GM18951 (cell line): Measurements from ENCODE around the gene PHLDA3.

Experiments used
- POLR2A ChIP-seq: IDR thresholded peaks from 4 replicates; pipeline ENCODE4 v1.6.1; 2011; ENCODE audit warnings: mild to moderate bottlenecking; ENCODE audit not compliant: insufficient read length, insufficient read depth; ENCODE audit errors: extremely low read depth
- in situ Hi-C: fragments of 300-500 bp; cut with MboI; formaldehyde crosslinking; loops from one replicate; pipeline ENCODE4 v1.12.0; 2022; ENCODE audit warnings: low sequenced_read_pairs, mixed read lengths, inconsistent platforms; ENCODE audit not compliant: unreplicated experiment

Gene PHLDA3

DNA sequence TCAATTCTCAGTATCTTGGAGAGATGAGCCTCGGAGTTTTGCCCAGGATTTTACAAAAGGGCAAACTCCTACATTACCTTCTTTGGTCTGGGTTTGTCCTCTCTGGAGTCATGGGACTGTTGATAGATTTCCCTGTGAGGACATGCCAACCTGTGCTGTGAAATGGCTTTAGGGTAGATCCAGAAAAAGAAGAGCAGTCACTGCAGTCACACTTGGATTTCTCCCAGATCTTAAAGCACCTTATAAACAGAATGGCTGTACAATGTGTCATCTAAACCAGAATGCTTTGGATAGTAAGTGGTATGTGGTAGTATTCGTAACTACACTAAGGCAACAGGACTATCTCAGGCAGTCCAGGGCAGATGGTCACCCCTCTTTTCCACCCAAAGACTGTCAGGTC, 39.8 kb upstream of the PHLDA3 start:
- in situ Hi-C loops = no loop called here
- no peak for TF ChIP-seq POLR2A

GRCh38 chr1:201507360-201507675, 38.3 kb upstream of the PHLDA3 start:
- TF ChIP-seq POLR2A = no peak
- in situ Hi-C loops = no loop called here

GRCh38 chr1:201506557-201507359, 37.8 kb upstream of the PHLDA3 start, which contains the start of gene CSRP1:
Gene CSRP1, minus strand, starts transcription at chr1:201507123. Its CDS starts 10,820 bp downstream, at chr1:201496303.
- peak; percentile 93 for TF ChIP-seq POLR2A
- in situ Hi-C loops = no loop called here

DNA sequence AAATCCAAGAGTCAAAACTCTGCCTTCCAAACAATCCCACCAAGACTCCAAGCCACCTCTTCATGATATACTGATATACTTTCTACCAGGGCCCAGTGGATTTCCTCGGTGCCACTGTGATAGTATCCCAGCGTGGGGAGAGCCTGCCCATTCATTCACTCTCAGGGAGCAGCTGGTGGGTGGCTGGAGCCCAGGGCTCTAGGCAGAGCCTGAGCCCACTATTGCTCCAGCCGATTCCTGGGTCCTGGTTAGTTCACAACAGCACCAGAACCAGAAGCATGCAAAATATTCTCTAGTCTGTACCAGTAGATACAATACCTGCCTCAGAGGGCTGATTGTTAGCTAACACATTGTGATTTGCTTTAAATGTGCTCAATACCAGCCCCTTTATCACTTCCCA, 37.1 kb upstream of the PHLDA3 start:
- in situ Hi-C loops = no loop called here
- TF ChIP-seq POLR2A = no peak

GRCh38 chr1:201505503-201505890, 36.5 kb upstream of the PHLDA3 start:
- TF ChIP-seq POLR2A = no peak
- in situ Hi-C loops = no loop called here

DNA sequence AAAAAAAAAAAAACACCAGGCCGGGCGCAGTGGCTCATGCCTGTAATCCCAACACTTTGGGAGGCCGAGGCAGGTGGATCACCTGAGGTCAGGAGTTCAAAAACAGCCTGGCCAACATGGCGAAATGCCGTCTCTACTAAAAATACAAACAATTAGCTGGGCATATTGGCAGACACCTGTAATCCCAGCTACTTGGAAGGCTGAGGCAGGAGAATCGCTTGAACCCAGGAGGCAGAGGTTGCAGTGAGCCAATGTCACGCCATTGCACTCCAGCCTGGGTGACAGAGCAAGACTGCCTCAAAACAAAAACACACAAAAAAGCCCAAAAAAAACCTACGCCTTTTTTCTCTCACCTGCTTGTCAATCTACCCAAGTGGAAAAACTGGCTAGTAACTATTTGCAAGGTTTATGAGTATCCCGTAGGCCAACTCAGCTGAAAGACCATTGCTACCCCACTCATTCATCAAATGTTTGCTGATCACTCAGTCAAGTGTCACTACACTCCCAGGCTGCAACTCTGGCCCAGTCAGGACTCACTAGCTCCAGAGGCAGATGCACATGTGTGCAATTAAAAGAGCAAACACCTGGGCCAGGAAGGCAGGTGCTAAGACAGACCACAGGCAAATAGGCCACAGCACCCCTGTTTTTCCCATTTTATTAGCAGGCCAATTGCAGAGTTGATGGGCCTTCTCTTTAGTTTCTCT, 36.0 kb upstream of the PHLDA3 start:
- no peak for TF ChIP-seq POLR2A
- in situ Hi-C loops = no loop called here

DNA sequence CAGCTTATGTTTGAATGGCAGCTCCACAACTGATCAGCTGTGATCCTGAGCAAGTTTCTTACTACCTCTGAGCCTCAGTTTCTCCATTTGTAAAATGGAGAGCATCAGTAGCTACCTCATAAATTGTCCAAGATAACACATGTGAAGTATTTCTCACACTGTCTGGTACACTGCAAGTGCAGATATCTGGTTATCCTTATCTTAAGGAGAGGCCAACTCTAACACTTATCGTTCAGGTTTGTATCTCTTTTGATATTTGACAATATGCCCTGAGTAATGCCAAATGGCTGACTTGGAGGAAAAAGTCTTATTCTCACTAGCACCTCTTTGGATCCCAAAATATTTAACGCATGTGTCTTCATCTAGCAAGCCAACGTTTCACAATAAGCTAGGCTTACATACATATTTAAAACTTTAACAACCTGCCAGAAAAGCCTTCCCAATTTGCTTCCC, 35.2 kb upstream of the PHLDA3 start:
- no peak for TF ChIP-seq POLR2A
- in situ Hi-C loops = no loop called here

GRCh38 chr1:201503397-201504176, 34.6 kb upstream of the PHLDA3 start:
- in situ Hi-C loops = no loop called here

GRCh38 chr1:201502511-201502857, 33.5 kb upstream of the PHLDA3 start:
- in situ Hi-C loops = no loop called here
- TF ChIP-seq POLR2A = no peak

More at GRCh38 chr1:201503397-201504176, 34.6 kb upstream of the PHLDA3 start:
- TF ChIP-seq POLR2A = no peak

DNA sequence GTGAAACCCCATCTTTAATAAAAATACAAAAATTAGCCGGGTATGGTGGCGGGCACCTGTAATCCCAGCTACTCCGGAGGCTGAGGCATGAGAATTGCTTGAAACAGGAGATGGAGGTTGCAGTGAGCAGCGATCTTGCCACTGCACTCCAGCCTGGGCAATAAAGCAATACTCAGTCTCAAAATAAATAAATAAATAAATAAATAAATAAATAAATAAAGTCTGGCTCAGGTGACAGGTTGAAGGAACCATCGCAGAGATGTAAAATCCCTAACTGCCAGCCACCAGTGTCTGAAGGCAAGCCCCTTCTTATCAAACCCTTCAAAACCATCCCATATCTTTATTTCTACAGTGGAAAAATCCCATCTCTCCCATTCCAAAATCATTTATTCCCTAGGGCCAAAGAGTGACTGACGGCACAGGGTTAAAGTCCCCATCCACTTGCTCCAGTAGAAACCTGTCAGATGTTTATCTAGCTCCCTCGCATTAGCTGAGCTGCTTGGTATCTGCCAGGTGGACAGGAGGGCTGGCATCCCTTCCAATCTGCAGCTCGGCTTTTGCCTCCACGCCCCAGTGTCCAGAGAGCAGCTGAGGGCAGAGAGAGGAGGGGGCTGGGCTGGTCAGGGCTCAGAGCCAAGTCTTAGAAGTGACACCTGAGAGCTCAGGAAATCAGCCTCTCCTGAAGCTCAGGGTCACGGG, 33.0 kb upstream of the PHLDA3 start:
- in situ Hi-C loops = no loop called here
- TF ChIP-seq POLR2A = no peak

GRCh38 chr1:201501144-201501543, 32.2 kb upstream of the PHLDA3 start:
- in situ Hi-C loops = no loop called here
- no peak for TF ChIP-seq POLR2A

- in situ Hi-C loops = no loop called here
- TF ChIP-seq POLR2A = no peak
Observed at GRCh38 chr1:201500670-201501120, 31.7 kb upstream of the PHLDA3 start.
